A673 (cell line): ENCODE results near the gene DPP9.

Experiments
- EZH2 ChIP-seq: fragments of 200-600 bp; sonication (generic); IDR thresholded peaks from 2 replicates; pipeline ENCODE4 v1.6.1; 2017; ENCODE audit warnings: borderline replicate concordance, low read depth, mild to moderate bottlenecking, mixed read lengths, antibody characterized with exemption, low read length; ENCODE audit not compliant: poor library complexity, severe bottlenecking
- TF ChIP-seq, protein P1 (sequence below): fragments of 300-800, 200-600 bp; sonication (generic); conservative IDR thresholded peaks from 2 replicates; pipeline ENCODE4 v1.5.1; 2017; ENCODE audit warnings: low read depth, mild to moderate bottlenecking, antibody characterized with exemption, low read length, moderate library complexity, mixed read lengths

DNA sequence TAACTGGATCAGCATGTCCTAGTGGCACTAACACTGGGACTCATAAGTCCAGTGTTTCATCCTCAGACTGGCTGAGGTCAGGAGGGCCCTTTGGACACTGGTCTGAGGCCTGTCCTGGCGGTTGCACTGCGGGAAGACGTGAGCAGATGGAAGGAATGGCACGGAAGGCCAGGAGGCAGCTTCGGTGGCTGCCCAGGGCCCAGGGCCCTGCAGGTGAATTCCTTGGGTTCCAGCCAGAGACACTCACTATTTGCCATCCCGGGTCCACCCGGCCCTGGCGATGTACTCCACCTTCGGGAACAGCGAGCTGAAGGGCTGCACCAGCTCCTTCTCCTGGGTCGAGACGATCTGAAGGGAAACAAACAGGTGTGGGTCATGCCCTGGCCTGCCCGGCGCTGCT lies 26.3 kb downstream of the DPP9 start:
- TF ChIP-seq, protein P1, sequence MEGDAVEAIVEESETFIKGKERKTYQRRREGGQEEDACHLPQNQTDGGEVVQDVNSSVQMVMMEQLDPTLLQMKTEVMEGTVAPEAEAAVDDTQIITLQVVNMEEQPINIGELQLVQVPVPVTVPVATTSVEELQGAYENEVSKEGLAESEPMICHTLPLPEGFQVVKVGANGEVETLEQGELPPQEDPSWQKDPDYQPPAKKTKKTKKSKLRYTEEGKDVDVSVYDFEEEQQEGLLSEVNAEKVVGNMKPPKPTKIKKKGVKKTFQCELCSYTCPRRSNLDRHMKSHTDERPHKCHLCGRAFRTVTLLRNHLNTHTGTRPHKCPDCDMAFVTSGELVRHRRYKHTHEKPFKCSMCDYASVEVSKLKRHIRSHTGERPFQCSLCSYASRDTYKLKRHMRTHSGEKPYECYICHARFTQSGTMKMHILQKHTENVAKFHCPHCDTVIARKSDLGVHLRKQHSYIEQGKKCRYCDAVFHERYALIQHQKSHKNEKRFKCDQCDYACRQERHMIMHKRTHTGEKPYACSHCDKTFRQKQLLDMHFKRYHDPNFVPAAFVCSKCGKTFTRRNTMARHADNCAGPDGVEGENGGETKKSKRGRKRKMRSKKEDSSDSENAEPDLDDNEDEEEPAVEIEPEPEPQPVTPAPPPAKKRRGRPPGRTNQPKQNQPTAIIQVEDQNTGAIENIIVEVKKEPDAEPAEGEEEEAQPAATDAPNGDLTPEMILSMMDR = no peak
- TF ChIP-seq EZH2 = no peak
